Hematopoietic multipotent progenitor cell treated with erythropoietin and hydrocortisone succinate and interleukin-3 and kit ligand, for 15 days (in vitro differentiated cells): ENCODE results near the gene METTL1.

ENCODE experiments used
- DNase-seq: peaks from one replicate; pipeline ENCODE4 v3.0.0-alpha.2; 2015; ENCODE audit warnings: low spot score

Gene METTL1

DNA sequence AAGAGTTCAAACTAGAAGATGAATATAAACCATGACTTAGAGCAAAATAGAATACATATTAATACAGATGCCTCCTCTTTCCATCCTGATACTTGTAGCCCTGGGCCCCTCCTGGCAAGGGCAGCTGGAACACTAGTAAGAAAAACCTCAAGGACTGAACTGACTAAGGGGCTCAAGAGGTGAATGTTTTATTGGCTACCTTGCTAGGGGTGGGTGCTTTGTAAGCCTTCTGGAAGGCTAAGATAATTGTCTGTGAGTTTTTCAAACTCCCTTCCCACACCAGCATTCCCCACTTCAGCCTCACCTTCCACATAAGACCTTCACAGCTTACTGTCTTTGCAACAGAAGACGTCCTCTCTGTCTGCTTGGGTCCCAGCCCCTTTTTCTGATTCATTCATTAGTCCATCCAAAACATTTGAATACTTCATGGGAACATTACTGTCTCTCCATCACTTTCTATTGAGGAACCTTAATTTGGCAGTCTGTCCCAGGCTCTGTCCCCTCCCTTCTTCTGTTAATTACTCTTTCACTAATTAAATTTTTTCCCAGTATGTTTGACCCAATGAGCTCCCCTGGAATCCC lies 18.1 kb downstream of the METTL1 start:
- DNase-seq = peak; percentile 41

DNA sequence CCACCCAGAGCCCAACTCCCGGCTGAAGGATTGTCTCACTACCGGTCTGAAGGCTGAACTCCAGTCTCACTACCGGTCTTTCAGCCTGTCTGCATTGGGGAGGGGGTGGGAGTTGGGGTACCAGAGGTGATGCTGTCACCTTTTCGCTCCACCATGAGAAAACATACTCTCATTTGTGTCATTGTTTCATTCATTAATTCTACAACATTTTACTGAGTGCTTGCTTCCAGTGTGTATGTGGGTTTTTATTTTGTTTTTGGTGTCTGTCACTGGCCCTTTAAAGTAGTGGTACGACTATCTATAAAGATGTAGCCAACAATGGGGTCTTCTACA lies 19.3 kb downstream of the METTL1 start:
- DNase-seq = no peak

DNA sequence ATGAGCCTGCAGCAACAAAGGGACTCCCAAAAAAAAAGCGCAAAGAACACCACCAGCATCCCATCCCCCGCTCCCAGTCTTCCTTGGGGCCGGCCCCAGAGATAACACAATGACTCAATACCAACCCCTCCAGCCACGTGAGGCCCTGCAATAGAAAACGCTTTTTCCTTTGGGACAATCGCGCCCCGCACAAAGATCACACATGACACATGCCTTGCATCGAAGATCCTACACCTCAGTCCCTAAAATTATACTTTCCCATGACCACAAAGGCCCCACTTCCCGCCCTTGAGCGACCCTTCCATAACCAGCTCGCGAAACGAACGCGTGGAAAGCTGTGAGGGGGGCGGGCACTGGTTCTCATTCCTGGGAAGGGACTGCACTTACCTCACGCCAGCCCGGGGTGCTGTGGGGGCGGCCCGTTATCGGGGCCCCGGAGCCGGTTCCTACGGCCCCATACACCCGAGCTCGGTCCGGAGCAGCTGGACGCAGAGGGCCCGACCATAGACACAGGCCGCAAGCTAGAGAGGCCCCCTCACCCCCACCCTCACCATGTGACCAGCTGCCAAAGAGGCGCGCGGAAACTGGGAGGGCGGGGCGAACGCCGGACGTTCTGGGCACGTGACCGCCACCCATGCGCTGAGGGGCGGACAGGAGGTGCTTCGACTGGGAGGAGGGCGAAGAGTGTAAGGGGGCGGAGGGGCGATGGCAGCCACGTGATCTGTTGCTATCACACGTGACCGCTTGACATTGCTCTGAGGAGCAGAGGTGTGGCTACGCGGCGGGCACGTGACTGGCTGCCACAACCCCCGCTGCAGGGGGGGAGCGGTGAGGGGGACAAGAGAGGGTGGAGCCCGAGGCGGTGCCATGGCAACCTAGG lies 19.9 kb downstream of the METTL1 start, which contains the start of gene CDK4:
TSS of gene CDK4 (minus strand) at position 523 of the 880 bp plus-strand sequence. CDS start 593 bp downstream, outside the sequence.
- DNase-seq = peak; percentile 99

DNA sequence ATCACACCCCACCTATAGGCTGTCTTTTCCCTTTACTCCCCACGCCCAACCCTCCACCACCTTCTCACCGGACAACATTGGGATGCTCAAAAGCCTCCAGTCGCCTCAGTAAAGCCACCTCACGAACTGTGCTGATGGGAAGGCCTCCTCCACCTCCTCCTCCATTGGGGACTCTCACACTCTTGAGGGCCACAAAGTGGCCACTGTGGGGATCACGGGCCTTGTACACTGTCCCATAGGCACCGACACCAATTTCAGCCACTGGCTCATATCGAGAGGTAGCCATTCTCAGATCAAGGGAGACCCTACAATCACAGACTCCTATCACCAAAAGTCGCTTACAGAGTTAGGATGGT lies 20.5 kb downstream of the METTL1 start:
- no peak for DNase-seq

DNA sequence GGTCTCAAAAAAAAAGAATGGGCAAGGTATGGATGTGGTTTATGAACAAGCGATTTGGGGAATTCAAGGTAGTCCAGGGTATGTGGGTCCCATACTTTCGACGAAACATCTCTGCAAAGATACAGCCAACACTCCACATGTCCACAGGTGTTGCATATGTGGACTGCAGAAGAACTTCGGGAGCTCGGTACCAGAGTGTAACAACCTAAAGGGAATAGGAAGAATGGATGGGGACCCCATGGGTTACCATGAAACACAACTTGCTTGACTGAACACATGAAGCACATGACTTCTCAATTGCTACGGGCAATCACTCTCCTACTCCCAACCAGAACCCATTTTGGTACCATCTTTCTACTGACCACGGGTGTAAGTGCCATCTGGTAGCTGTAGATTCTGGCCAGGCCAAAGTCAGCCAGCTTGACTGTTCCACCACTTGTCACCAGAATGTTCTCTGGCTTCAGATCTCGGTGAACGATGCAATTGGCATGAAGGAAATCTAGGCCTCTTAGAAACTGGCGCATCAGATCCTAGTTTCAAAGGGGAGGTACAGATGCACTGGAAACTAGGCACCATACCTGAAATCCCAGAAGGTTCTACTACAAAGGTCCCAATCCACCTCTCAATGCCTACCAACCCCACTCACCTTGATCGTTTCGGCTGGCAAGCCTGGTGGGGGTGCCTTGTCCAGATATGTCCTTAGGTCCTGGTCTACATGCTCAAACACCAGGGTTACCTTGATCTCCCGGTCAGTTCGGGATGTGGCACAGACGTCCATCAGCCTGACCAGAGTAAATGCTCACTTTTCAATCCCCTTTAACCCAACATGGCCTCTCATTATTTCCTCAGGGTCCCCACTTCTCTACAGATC lies 21.1 kb downstream of the METTL1 start:
- no peak for DNase-seq

DNA sequence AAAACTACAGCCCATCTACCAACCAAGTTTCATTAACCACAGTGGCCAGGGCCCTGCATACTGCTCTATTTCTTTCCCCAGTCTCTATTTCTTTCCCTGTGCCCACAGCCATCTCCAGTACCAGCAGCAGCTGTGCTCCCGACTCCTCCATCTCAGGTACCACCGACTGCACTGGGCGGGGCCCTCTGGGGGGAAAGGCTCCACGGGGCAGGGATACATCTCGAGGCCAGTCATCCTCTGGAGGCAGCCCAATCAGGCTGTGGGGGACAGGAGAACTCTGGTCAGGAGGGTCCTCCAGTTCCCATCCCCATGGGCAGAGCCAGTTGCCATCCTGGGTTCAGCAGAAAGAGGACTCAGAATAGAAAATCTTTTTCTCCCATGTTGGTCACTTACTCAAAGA lies 22.8 kb downstream of the METTL1 start:
- no peak for DNase-seq

DNA sequence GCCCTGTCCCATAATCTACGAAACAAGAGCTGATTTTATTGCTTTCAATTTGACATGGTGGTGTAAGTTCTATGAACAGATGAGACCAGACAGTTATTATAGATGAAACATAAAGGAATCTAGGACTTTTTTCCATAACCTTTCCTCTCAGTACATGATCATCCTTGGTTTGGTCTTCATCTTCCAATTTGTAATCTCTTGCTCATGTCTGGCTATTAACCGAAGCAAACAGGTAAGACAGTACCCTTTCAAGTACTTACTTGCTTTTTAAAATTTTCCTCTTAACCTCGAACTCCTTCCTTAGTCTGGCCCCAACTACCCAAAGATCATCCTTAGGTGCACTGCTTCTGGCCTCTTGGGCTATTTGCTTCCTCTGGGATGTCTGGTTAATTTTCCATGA lies 25.9 kb downstream of the METTL1 start:
- no peak for DNase-seq

DNA sequence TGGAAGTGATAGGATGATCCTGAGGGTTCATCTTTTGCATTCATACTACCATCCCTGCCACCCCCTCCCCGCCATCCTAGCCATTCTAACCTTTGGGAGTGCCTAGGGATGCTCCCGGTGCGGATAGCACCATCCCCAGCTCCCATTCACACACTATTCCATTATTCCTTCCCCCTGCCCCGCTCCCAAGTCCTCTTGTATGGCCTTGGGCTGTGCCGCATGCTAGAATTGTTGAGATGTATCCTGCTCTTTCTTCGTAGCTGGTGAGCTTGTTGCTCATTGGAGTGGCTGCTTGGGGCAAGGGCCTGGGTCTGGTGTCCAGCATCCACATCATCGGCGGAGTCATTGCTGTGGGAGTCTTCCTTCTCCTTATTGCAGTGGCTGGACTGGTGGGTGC lies 26.4 kb downstream of the METTL1 start:
- no peak for DNase-seq

DNA sequence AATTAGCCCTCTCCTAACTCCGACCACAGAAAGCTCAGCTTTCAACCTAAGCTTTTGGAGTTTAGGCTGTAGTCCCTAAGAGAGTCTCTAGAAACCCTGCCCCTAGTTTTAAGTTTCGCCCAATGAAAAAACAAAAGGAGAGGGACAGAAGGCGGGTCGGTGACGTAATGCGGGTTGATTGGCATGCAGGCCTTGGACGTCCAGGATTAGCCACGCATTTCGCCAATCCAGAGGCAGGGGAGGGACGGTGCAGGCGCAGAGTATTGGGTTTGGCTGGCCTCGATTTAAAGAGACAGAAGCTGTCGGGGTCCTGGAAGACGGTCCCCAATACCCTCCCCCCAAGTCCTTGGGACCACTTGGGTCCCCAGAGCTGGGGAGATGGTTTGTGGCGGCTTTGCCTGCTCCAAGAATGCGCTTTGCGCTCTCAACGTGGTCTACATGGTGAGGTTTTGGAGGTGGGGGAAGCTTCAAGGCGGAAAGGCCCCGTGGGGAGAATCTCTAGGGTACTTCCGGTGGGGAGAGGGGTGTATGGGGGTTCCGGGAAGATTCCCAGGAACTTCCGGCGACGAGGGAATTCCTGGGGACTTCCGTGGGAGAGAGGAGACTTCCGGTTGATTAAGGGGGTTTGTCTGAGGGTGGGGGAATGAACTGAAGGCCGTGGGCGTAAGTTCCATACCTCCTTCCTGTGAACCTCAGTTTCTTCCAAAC lies 27.0 kb downstream of the METTL1 start, which contains the start of gene TSPAN31:
TSS of gene TSPAN31 (plus strand) at position 263 of the 708 bp plus-strand sequence. CDS start at position 379, 116 bp downstream.
- peak; percentile 95 for DNase-seq

DNA sequence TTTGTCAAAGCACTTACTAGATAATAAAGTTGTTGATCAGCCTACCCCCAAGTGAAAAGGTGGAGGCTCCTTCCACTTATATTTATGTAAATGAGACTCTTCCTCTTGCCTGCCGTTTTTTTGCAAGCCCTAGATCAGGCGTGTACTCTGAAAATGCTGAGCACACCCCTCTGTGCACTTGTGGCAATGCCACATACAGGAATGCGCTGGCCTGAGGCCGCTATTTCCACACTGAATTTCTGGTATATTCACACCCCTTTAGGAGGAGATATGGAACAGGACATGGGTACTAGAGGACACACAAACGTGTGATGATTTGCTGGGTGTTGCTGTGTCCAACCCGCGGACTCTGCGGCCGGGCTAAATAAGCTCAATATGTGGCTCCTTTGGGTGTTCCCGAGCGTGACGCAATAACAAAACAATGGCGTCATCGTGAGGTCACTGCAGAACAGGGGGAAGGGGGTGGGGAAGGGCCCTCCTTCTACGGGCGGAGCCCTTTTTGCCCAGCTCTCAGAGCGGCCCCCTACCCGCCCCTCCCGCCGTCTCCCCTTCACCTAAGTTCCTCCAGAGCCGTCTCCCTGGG lies 27.6 kb downstream of the METTL1 start:
- DNase-seq = no peak

DNA sequence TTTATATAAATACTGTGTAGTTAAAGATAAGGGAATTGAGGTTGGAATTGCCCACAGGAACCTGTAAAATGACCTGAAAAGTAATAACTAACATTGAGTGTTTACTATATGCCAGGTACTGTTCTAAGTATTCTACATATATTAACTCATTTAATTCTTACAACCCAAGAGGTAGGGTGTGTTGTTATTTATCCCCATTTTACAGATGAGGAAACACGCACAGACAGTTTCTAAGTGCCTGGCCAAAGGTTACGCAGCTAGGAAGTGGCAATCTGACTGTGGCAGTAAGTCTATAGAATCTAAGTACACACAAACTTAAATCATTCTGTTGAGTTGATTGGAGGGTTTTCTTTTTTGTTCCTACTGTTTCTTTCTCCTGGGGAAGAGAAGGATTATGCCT lies 28.1 kb downstream of the METTL1 start:
- DNase-seq = no peak

DNA sequence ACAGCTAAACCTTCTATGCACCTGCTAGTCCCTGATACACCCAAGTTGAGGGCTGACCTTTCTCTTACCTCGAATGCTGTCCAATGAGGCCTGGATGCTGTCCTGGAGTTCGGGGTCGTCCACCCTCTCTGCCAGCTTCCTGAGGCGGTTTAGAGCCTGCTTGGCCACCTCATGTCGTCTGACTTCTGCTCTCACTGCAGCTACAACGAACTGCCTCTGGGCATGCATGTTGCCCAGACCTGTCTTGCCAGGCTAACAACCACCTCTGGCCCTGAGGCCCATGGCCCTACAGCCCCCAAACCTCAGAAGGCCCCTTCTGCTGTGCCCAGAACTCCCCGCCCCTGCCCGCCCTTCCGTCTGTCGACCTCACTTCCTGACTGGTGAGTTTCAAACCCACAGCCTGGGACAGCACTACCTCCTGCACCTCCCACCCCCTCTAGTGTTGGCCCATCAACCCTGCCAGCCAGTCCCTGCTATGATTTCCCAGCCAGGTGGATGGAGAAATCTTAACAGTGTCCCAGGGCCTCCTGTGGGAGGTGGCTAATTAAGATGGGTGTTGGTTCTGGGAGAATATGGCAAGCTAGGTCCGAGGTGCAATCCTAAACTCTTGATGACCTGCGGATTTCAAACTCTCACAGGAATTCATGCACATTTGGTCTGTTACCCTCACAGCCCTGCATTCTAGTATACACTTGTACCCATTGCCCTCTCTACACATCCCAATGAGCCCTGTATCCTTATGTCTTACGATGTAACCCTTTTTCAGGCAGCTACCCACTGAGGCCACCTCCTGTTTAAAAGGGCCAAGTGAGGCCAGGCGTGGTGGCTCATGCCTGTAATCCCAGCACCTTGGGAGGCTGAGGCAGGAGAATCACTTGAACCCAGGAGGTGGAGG lies 29.8 kb downstream of the METTL1 start:
- DNase-seq = peak; percentile 20

DNA sequence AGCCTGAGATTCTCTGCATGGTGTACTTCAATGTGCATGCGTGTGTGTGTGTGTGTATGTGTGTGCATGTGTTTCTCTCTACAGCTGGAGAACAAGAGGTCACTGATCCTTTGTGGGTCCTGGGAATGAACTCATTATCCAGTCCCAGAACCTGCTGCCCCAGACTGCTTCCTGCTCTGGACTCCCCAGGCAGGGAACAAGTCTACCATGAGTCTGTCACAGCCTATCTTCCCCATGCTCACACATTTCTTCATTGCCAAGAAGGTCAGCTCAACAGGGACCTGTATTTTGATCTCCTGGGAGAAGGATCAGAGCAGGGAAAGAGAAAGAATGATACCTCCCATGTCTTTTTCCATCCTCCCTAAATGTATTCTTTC lies 30.5 kb downstream of the METTL1 start:
- no peak for DNase-seq

DNA sequence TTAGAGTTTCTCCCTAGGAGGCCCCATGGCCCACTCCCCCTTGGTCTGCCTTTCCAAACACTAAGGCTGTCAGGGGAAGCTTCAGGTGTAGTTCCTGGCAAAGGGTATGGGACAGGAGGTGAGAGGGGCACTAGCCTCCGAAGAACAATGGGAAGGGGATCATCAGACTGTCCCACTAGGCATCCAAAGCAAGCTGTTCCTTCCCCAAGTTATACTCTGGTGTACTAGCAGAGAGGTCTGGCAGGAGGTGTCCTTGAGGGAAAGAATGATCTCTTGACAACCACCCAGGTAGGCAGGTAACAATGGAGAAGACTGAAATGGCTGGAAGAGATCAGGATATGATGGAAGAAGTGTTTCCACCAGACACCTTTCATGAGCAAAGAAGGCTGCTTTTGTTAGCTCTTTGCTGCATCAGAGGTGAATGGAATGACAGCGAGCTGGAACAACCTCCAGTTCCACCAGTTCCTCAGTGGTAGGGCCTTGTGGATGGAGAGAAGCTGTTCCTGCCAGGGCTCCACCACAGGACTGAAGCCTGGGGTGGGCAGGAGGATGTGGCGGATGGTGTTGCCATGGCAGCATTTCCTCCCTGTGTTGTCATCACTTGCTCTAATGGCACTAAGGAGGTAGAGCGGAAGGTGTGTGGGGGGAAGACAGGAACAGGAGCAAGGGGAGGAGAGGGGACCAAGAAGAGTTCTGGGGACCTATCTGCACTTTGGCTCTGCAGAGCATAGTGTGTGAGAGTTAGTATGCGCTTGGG lies 31.1 kb downstream of the METTL1 start:
- DNase-seq = no peak

DNA sequence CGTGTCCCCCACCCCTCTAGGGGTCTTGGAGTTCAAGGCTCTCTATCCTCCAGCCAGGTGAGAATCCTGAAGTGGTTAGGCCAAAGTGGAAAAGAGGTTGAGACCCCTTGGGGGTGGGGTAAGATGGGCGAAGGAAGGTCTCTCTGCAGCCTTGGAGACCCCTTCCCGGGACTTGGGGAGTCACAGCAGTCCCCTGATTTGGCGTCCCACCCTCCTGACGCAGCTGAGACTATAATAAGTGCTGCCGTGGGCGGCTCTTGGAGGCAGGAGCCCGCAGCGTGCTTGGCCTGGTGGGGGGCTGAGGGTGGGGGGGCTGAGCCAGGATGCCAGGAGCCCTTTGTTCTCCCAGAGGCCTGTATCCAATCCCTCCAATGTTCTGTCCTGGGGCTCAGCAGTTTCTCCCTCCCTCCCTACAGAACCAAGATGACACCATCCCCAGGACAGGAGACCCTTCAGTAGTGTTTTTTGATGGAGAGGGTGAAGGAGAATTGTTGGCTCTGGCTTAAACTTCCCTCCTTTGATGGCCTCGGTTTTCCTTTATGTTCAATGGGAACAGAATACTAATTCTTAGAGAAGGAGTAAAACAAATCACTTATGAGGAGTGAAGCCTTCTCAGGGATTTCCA lies 31.9 kb downstream of the METTL1 start:
- no peak for DNase-seq

DNA sequence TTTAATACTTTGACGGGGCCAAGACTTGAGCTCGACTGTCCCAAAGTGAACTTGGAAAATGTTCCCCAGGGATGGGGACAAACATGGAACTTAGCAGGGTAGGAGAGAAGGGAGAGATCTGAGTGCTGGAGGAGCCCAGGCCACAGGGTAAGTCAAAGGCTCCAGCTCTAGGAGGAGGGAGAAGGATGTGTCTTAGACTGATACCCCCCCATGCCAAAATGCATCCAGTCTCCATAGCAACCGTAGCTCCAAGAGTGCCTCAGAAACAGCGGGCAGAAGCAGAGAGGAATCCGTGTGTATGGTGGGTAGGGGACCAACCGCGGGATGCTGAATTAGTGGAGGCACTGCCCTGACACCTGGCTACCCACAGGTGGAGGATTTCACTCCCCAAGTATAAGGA lies 32.5 kb downstream of the METTL1 start:
- no peak for DNase-seq

DNA sequence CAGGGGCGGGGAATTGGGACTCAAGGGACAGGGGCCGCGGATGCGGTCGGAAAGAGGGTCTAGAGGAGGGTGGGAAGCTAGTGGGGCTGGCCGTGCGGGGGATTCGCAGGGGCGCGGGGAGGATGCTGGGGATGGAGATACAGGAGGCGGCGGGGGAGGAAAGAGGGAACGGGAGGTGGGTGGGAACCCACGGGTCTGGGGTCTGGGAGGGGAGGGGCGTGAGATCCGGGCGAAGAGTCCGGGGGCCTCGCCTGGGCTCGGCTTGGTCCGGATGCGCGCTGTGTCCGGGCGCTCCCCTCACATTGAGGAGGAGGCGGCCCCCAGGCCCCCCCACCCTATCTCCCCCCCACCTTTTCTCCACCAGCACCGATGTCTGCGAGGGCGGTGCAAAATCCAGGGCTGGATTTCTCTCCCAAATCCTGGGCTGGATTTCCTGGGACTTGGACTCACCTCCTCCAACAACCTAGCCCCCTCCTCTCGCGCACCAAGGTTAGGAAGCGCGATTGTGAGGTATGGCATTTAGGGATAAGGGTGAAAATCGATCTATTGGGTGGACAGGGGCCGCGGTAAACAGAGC lies 33.2 kb downstream of the METTL1 start, which contains the start of gene AGAP2:
TSS of gene AGAP2 (minus strand) at position 82 of the 577 bp plus-strand sequence. CDS start 496 bp downstream, outside the sequence.
- no peak for DNase-seq

DNA sequence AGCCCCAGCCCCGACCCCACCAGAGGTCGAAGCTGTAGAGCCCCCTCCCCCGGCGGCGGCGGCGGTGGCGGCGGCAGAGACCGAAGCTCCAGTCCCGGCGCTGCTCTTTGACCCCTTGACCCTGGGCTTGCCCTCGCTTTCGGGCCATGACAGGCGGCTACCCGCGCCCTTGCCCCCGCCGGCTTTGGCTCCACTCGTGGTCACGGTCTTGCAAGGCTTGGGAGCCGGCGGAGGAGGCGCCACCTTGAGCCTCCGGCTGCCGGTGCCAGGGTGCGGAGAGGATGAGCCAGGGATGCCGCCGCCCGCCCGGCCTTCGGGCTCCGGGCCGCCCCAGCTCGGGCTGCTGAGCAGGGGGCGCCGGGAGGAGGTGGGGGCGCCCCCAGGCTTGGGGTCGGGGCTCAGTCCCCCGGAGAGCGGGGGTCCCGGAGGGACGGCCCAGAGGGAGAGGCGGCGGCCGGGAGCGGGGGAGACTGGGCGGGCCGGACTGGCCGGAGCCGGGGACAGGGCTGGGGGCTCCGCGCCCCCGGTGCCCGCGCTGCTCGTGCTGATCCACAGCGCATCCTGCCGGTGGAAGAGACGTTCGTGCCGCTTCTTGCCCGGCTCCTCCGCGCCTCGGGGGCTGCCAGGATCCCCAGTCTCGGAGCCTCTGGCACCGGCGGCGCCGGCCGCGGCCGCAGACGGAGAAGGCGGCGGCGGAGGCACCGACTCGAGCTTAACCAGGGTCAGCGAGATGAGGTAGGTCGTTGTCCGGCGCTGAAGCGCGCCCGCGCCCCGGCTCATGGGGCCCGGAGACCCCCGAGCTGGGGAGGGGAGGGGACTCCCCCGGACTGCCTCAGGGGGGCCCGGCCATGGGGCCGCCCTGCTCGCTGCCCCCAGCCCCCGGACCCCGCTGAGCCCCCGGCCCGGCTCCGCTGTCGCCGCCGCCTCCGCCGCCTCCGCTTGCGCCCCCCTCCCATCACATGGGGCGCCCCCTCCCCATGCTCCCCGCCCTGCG lies 34.1 kb downstream of the METTL1 start:
- no peak for DNase-seq
